HUES48 (cell line): ENCODE results near the gene CLEC18C.
"Not testable (repeated sequence)": the region's sequence is repeated elsewhere in the genome, so short reads cannot be mapped to it uniquely, and the experiment has no call there.

Experiments
- H3K27ac ChIP-seq: one replicate; pipeline ENCODE4 v1.7.0; 2013; ENCODE audit warnings: low read depth, low read length, inconsistent platforms
- H3K27me3 ChIP-seq: 2 replicates; pipeline ENCODE4 v1.6.1; 2013; ENCODE audit warnings: mild to moderate bottlenecking, low read length; ENCODE audit not compliant: control insufficient read depth, insufficient read depth
- H3K36me3 ChIP-seq: 2 replicates; pipeline ENCODE4 v1.6.1; 2013; ENCODE audit warnings: low read length; ENCODE audit not compliant: control insufficient read depth, insufficient read depth
- H3K4me1 ChIP-seq: 2 replicates; pipeline ENCODE4 v1.6.1; 2013; ENCODE audit warnings: mild to moderate bottlenecking, low read length; ENCODE audit not compliant: control insufficient read depth, insufficient read depth
- H3K4me3 ChIP-seq: 2 replicates; pipeline ENCODE4 v1.5.1; 2013; ENCODE audit warnings: mild to moderate bottlenecking, low read depth, low read length
- H3K9ac ChIP-seq: 2 replicates; pipeline ENCODE4 v1.6.1; 2013; ENCODE audit warnings: mild to moderate bottlenecking, low read depth, low read length, moderate library complexity
- H3K9me3 ChIP-seq: 2 replicates; pipeline ENCODE4 v1.6.1; 2013; ENCODE audit warnings: low read length; ENCODE audit not compliant: control insufficient read depth, insufficient read depth

Gene CLEC18C

DNA sequence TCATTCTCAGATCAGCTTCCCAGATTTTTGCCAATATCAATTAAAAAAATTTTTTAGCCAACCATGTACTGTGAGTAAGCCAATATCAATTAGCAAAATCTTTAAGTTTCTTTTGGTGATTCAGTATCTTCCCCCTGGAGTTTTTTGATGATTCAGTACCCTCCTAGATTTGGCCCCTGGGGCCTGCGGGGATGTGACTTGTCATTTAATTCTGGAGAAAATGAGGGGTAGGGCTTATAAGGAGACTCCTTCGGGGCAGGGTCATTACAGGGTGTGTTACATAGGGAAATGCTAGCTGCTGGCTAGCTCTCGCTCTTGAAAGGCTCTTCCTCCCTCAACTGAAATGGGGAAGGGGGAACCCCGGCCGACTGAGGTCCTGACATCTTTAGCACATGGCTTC lies 17.0 kb downstream of the CLEC18C start:
- not testable (repeated sequence) for H3K4me3 ChIP-seq, H3K4me1 ChIP-seq, H3K9ac ChIP-seq, H3K9me3 ChIP-seq, H3K27me3 ChIP-seq, H3K36me3 ChIP-seq, H3K27ac ChIP-seq

DNA sequence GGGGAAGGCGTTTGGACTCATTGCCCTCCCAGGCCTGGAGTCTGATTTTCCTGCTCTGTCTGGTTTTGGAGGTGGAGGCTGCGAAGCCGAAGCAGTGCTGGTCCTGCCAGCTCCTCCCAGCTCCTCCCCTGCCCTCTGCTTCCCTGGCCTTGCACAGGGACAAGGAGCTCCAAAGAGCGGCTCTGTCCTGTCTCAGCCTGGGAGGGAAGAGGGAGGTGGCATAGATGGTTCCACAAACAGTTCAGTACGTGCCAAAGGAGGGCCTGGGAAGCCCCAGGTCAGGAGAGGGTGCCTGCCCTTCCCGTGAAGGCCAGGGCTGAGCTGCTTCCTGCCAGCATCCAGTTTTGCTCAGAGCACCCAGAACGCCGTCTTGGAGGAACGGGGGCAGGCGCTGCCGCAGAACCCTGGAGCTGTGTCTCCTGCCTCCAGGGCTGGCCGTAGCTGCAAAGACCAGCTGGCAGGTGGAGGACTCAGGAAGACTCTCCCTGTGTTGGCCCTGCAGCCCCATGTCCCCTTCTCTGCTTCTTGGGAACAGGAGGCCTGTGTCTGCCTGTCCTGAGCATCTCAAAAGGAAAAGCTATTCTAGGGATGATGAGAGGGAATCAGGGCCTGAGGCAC lies 23.2 kb downstream of the CLEC18C start:
- not testable (repeated sequence) for H3K27me3 ChIP-seq, H3K27ac ChIP-seq, H3K36me3 ChIP-seq, H3K4me1 ChIP-seq, H3K4me3 ChIP-seq, H3K9ac ChIP-seq, H3K9me3 ChIP-seq

DNA sequence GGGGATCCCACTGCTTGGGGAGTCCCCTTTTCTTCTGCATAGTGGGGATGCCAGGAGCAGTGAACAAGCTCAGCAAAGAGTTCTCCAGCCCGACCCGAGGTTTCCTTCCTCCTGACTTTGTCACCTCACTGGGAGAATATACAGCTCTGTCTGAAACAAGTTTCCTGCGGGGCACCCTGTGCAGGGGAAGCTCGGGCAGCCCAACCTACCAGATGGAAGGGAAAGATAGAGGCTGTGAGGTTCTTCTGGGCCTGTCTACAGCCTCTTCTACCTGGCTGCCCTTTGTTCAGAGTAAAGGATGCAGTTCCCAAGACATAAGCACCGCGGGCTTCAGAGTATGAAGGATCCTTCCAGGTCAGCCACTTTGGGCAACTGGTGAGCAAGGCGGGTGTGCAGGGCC lies 24.0 kb downstream of the CLEC18C start:
- not testable (repeated sequence) for H3K27me3 ChIP-seq, H3K4me3 ChIP-seq, H3K4me1 ChIP-seq, H3K9ac ChIP-seq, H3K36me3 ChIP-seq, H3K27ac ChIP-seq, H3K9me3 ChIP-seq

GRCh38 chr16:70198230-70198629 lies 24.6 kb downstream of the CLEC18C start:
- H3K36me3 ChIP-seq, H3K4me3 ChIP-seq, H3K4me1 ChIP-seq: not testable (repeated sequence)

GRCh38 chr16:70198666-70199065 lies 25.1 kb downstream of the CLEC18C start:
- not testable (repeated sequence) for H3K9ac ChIP-seq, H3K9me3 ChIP-seq, H3K36me3 ChIP-seq, H3K27ac ChIP-seq, H3K4me1 ChIP-seq, H3K27me3 ChIP-seq, H3K4me3 ChIP-seq

More at GRCh38 chr16:70198230-70198629, 24.6 kb downstream of the CLEC18C start:
- H3K9ac ChIP-seq, H3K27me3 ChIP-seq, H3K9me3 ChIP-seq, H3K27ac ChIP-seq: not testable (repeated sequence)

DNA sequence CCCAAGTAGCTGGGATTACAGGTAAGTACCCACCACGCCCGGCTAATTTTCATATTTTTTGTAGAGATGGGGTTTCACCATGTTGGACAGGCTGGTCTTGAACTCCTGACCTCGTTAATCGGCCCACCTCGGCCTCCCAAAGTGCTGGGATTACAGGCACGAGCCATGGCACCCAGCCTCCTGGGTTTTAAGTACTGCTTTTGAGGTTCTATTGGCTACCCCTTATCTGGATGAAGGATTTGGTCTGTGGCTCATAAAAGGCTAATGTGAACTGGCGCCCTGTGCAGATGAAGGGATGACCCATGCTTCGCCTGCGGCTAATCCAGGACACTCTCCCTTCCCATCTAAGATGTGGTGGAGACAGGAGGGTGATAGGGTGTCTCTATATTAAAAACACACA lies 25.6 kb downstream of the CLEC18C start:
- H3K27ac ChIP-seq, H3K36me3 ChIP-seq, H3K9me3 ChIP-seq, H3K27me3 ChIP-seq, H3K4me3 ChIP-seq, H3K4me1 ChIP-seq, H3K9ac ChIP-seq: not testable (repeated sequence)

DNA sequence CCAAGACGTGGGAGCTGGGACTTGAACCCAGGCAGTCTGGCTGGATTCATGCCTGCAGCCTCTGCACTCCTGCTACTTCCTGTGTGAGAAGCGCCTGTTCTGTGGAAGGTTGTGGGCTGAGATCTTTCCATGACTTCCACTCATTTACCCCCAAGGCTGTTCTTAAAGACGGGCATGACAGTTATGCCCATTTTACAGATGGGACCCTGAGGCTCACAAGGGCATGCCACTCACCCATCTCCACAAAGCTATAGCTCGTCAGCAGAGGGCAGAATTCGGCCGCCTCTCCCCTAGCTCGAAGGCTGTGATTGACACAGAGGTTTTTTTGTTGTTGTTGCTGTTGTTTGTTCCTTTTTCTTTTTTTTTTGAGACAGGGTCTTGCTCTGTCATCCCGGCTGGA lies 26.5 kb downstream of the CLEC18C start:
- not testable (repeated sequence) for H3K4me3 ChIP-seq, H3K27ac ChIP-seq, H3K36me3 ChIP-seq, H3K4me1 ChIP-seq, H3K9me3 ChIP-seq, H3K27me3 ChIP-seq, H3K9ac ChIP-seq

- H3K9me3 ChIP-seq, H3K27me3 ChIP-seq, H3K27ac ChIP-seq, H3K4me1 ChIP-seq, H3K4me3 ChIP-seq, H3K36me3 ChIP-seq, H3K9ac ChIP-seq: not testable (repeated sequence)
These were observed 29.9 kb downstream of the CLEC18C start for GRCh38 chr16:70203508-70203907.

GRCh38 chr16:70204010-70204409 lies 30.4 kb downstream of the CLEC18C start:
- H3K27me3 ChIP-seq, H3K4me1 ChIP-seq, H3K9me3 ChIP-seq, H3K36me3 ChIP-seq, H3K9ac ChIP-seq, H3K27ac ChIP-seq, H3K4me3 ChIP-seq: not testable (repeated sequence)

DNA sequence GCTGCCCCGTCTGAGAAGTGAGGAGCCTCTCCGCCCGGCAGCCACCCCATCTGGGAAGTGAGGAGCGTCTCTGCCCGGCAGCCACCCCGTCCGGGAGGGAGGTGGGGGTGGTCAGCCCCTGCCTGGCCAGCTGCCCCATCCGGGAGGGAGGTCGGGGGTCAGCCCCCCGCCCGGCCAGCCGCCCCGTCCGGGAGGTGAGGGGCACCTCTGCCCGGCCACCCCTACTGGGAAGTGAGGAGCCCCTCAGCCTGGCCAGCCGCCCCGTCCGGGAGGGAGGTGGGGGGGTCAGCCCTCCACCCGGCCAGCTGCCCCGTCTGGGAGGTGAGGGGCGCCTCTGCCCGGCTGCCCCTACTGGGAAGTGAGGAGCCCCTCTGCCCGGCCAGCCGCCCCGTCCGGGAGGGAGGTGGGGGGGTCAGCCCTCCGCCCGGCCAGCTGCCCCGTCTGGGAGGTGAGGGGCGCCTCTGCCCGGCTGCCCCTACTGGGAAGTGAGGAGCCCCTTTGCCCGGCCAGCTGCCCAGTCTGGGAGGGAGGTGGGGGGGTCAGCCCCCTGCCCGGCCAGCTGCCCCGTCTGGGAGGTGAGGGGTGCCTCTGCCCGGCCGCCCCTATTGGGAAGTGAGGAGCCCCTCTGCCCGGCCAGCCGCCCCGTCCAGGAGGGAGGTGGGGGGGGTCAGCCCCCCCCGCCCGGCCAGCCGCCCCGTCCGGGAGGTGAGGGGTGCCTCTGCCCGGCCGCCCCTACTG lies 31.2 kb downstream of the CLEC18C start:
- not testable (repeated sequence) for H3K9ac ChIP-seq, H3K36me3 ChIP-seq, H3K4me3 ChIP-seq, H3K27ac ChIP-seq, H3K9me3 ChIP-seq, H3K27me3 ChIP-seq, H3K4me1 ChIP-seq

DNA sequence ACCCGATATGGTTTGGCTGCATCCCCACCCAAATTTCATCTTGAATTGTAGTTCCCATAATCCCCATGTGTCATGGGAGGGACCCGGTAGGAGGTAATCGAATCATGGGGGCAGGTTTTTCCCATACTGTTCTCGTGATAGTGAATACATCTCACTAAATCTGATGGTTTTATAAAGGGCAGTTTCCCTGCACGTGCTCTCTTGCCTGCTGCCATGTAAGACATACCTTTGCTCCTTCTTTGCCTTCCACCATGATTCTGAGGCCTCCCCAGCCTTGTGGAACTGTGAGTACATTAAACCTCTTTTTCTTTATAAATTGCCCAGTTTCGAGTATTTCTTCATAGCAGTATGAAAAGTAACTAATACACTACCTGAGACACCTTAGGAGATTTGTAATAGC lies 32.8 kb downstream of the CLEC18C start:
- not testable (repeated sequence) for H3K4me1 ChIP-seq, H3K9ac ChIP-seq, H3K36me3 ChIP-seq, H3K9me3 ChIP-seq, H3K27me3 ChIP-seq, H3K4me3 ChIP-seq, H3K27ac ChIP-seq
